Naive thymus-derived CD4-positive, alpha-beta T cell (primary cell): ENCODE measurements around the gene CNRIP1. TPM values are rescaled to one million over a fixed set of nuclear protein-coding genes. Genes with fewer than 3 reads are reported as not detected.

Source experiments
- ATAC-seq: fragments of 150-1000 bp; cut with Tn5 transposase; 2 replicates; pipeline ENCODE4 v1.10.0; 2021; ENCODE audit warnings: mild to moderate bottlenecking, moderate library complexity
- CTCF ChIA-PET: fragments of 350-600 bp; sonication (Branson Sonifier 250); formaldehyde crosslinking; loops from one replicate; lab custom pipeline; 2021; ENCODE audit warnings: antibody characterized with exemption; lab: Charles Lee
- POLR2A ChIA-PET: fragments of 350-600 bp; sonication (Branson Sonifier 250); formaldehyde crosslinking; loops from one replicate; lab custom pipeline; 2021; ENCODE audit warnings: antibody characterized with exemption, inconsistent platforms; lab: Charles Lee
- DNase-seq, 9 donors: peaks; one replicate each; pipeline versions ENCODE4 v3.0.0 to v3.0.0-alpha.2; 2020 to 2022; ENCODE audit warnings: mixed read lengths in 1 of 9
- H3K27ac ChIP-seq: one replicate; pipeline ENCODE4 v1.7.0; 2013; ENCODE audit warnings: mild to moderate bottlenecking, low read depth, low read length, moderate library complexity
- H3K27me3 ChIP-seq, 2 donors: one replicate each; pipeline ENCODE4 v1.7.0; 2013; ENCODE audit warnings: low read length in 2 of 2, mild to moderate bottlenecking in 2 of 2, moderate library complexity in 2 of 2; ENCODE audit not compliant: control insufficient read depth in 2 of 2, insufficient read depth in 2 of 2
- H3K36me3 ChIP-seq, 3 experiments: 1 replicate in 2 of 3; 2 replicates in 1 of 3; pipeline ENCODE4 v1.7.0; 2013; ENCODE audit warnings: low read length in 3 of 3, mild to moderate bottlenecking in 3 of 3, moderate library complexity in 1 of 3; ENCODE audit not compliant: insufficient read depth in 3 of 3, control insufficient read depth in 2 of 3
- H3K4me1 ChIP-seq, 2 donors: one replicate each; pipeline ENCODE4 v1.7.0; 2013; ENCODE audit warnings: low read length in 2 of 2, mild to moderate bottlenecking in 2 of 2, moderate library complexity in 1 of 2; ENCODE audit not compliant: control insufficient read depth in 2 of 2, insufficient read depth in 2 of 2
- H3K4me3 ChIP-seq: 2 replicates; pipeline ENCODE4 v1.7.0; 2013; ENCODE audit warnings: mild to moderate bottlenecking, low read length
- H3K9me3 ChIP-seq, 3 experiments: 1 replicate in 2 of 3; 2 replicates in 1 of 3; pipeline ENCODE4 v1.7.0; 2013; ENCODE audit warnings: low read length in 3 of 3; ENCODE audit not compliant: control insufficient read depth in 2 of 3
- H3K27ac Mint-ChIP-seq, 9 donors: one replicate each; pipeline ENCODE4 v1.8.0; 2020 to 2022; ENCODE audit warnings: mixed read lengths in 9 of 9, mild to moderate bottlenecking in 8 of 9, moderate library complexity in 5 of 9, inconsistent platforms in 2 of 9
- H3K27me3 Mint-ChIP-seq, 5 donors: one replicate each; pipeline ENCODE4 v1.8.0; 2021 to 2022; ENCODE audit warnings: mixed read lengths in 5 of 5, mild to moderate bottlenecking in 1 of 5
- H3K36me3 Mint-ChIP-seq, 5 donors: one replicate each; pipeline ENCODE4 v1.8.0; 2020 to 2022; ENCODE audit warnings: mixed read lengths in 5 of 5, mild to moderate bottlenecking in 3 of 5, inconsistent platforms in 1 of 5
- H3K4me1 Mint-ChIP-seq, 7 donors: one replicate each; pipeline ENCODE4 v1.8.0; 2020 to 2022; ENCODE audit warnings: mixed read lengths in 7 of 7, mild to moderate bottlenecking in 3 of 7, inconsistent platforms in 1 of 7
- H3K4me3 Mint-ChIP-seq, 10 donors: one replicate each; pipeline ENCODE4 v1.8.0; 2020 to 2022; ENCODE audit warnings: mild to moderate bottlenecking in 10 of 10, mixed read lengths in 10 of 10, moderate library complexity in 6 of 10, inconsistent platforms in 2 of 10
- H3K9me3 Mint-ChIP-seq, 11 donors: one replicate each; pipeline ENCODE4 v1.8.0; 2020 to 2022; ENCODE audit warnings: mixed read lengths in 11 of 11, mild to moderate bottlenecking in 4 of 11, inconsistent platforms in 1 of 11, moderate library complexity in 1 of 11
- intact Hi-C, 2 donors: fragments of 100-400 bp; cut with micrococcal nuclease; formaldehyde crosslinking; loops; one replicate each; pipeline ENCODE4 v1.15.1; 2023
- polyA plus RNA-seq, 2 donors: library from polyadenylated mRNA; unstranded; fragments of 300-500 nt; fragmentation: Illumina TruSeq; gene quantifications; one replicate each; pipeline ENCODE4 v1.2.3, GENCODE V29; 2021
- total RNA-seq, 6 experiments: library from RNA in 5 of 6; stranded (reverse) in 5 of 6; gene quantifications; 1 replicate in 5 of 6; 2 replicates in 1 of 6; pipeline ENCODE4 v1.2.3 and lab custom pipeline; 2021 to 2026

CNRIP1 gene
- total and polyA plus RNA-seq, 7 experiments from 2014 or later, result 0.19 to 0.78 (median 0.38) TPM; not detected in 4

DNA sequence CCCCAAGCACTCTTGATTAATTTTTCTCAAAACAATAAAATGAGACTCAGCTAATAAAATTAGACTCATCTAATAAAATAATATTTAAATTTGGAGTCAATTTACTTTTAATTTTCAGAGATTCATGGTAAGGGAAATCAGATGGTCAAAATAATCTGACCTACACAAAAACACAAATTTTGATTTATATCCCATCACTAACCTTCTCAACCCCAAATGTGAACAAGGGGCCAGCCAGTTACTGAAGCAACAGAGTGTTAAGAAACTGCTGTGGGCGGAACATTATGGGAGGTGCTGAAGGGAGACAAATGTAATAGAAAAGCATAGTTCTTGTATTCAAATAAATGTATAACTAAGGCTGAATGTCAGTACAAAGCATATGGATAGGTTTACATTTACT, 39.0 kb downstream of the CNRIP1 start:
- ChIA-PET POLR2A (no interaction called here), CTCF (interaction anchor here (1.2 to 1.3 kb wide), 2 partner anchors 84 to 159 kb away, joined by 5 read pairs; no protein-coding TSS in a partner anchor)
- peaks cover 0 to 4% (median 0%) of the 10 kb centered on the region in 7 donors for H3K4me1 Mint-ChIP-seq
- intact Hi-C loops, result loop anchor here in 1 of 2 donors (5.0 kb wide), 1 partner anchor 162 kb away; no protein-coding TSS in a partner anchor
- Histone ChIP-seq H3K4me3 (no peak overlapping the region), H3K4me1 (no peaks in the 10 kb centered on the region), H3K9me3 (no peaks in the 10 kb centered on the region), H3K27ac (no peak overlapping the region), H3K27me3 (no peaks in the 10 kb centered on the region), H3K36me3 (no peaks in the 10 kb centered on the region)
- H3K9me3 Mint-ChIP-seq, result no peaks in the 10 kb centered on the region
- no peak overlapping the region for H3K27ac Mint-ChIP-seq
- H3K36me3 Mint-ChIP-seq, result no peaks in the 10 kb centered on the region
- DNase-seq, result no peak
- no peak overlapping the region for H3K4me3 Mint-ChIP-seq
- H3K27me3 Mint-ChIP-seq, result peaks cover 9 to 41% (median 13%) of the 10 kb centered on the region in 5 donors
- no peak for ATAC-seq

DNA sequence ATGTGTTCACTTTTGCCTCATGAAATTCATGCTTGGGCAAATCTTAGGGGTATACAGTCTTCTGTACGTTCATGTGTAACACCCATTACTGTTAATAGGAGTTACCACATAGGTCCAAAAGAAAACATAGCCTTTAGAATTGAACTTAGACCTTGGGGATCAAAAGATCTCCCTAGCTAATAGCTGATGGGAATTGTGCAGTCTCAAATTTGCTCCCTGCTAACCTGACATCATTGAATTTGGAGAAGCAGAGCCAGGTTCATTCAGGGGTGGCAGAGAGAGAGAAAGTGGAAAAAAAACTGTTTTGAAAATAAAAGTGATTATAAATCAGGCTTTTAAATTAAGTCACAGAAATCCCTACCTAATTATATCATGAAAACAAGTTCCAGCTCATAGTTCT, 39.4 kb downstream of the CNRIP1 start:
- Histone ChIP-seq H3K4me1 (no peaks in the 10 kb centered on the region), H3K27me3 (no peaks in the 10 kb centered on the region), H3K27ac (no peak overlapping the region), H3K4me3 (no peak overlapping the region), H3K36me3 (no peaks in the 10 kb centered on the region), H3K9me3 (no peaks in the 10 kb centered on the region)
- ATAC-seq, result no peak
- CTCF ChIA-PET, result interaction anchor here (0.6 to 1.3 kb wide), 3 partner anchors 24 to 158 kb away, joined by 4 to 5 read pairs (median 5); no protein-coding TSS in a partner anchor
- peaks cover 0 to 4% (median 0%) of the 10 kb centered on the region in 7 donors for H3K4me1 Mint-ChIP-seq
- H3K9me3 Mint-ChIP-seq, result no peaks in the 10 kb centered on the region
- peaks cover 11 to 43% (median 14%) of the 10 kb centered on the region in 5 donors for H3K27me3 Mint-ChIP-seq
- POLR2A ChIA-PET, result no interaction called here
- intact Hi-C loops, result loop anchor here in 1 of 2 donors (5.0 kb wide), 1 partner anchor 162 kb away; no protein-coding TSS in a partner anchor
- H3K27ac Mint-ChIP-seq, result no peak overlapping the region
- H3K36me3 Mint-ChIP-seq, result no peaks in the 10 kb centered on the region
- H3K4me3 Mint-ChIP-seq, result no peak overlapping the region
- no peak for DNase-seq

DNA sequence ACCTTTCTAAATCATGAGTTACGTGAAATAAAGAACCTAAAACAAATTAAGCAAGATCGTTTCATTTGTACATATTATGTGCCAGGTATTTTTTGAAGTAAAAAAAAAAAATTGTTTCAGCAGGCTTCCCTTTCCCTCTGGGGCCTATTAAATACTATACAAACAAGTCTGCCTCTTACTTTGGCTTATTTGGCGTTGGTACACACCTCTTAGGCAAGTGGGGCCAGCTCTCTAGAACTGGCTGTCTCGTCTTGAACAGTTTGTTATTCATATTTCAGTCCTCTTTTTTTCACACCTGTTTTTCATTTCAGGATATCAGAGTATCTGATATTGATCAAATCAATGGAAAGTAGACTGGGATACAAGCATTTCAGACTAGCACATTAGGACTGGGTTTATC, 40.1 kb downstream of the CNRIP1 start:
- Mint-ChIP-seq H3K4me1 (peaks cover 0 to 4% (median 0%) of the 10 kb centered on the region in 7 donors), H3K9me3 (no peaks in the 10 kb centered on the region), H3K4me3 (no peak overlapping the region), H3K36me3 (no peaks in the 10 kb centered on the region), H3K27ac (no peak overlapping the region), H3K27me3 (peaks cover 11 to 43% (median 13%) of the 10 kb centered on the region in 5 donors)
- H3K27ac ChIP-seq, result no peak overlapping the region
- H3K4me1 ChIP-seq, result no peaks in the 10 kb centered on the region
- H3K4me3 ChIP-seq, result no peak overlapping the region
- DNase-seq (no peak), ATAC-seq (no peak)
- no peaks in the 10 kb centered on the region for H3K9me3 ChIP-seq
- intact Hi-C loops, result loop anchor here in 1 of 2 donors (5.0 kb wide), 1 partner anchor 163 kb away; no protein-coding TSS in a partner anchor
- H3K27me3 ChIP-seq, result no peaks in the 10 kb centered on the region
- H3K36me3 ChIP-seq, result no peaks in the 10 kb centered on the region
- ChIA-PET CTCF (interaction anchor here (0.6 to 1.3 kb wide), 5 partner anchors 23 to 158 kb away, joined by 3 to 5 read pairs (median 4); no protein-coding TSS in a partner anchor), POLR2A (no interaction called here)

DNA sequence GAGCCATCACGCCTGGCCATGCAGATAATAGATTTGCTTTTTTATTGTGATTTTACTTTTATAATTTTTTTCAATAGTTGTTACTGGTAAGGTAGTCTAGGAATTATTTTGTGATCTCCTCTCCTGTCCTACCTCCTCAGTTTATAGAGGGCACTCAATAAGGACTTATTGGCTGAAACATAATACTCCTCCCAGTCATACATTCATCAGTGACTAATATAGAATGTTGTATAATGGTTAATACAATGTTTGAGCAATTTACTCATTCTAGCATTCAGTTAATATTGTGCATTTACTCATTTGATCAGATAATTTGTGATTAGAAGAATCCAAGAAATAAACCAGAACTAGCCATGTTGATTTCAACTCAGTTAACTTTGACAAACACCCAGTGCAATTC, 41.6 kb downstream of the CNRIP1 start:
- ATAC-seq, result no peak
- H3K27me3 ChIP-seq, result no peaks in the 10 kb centered on the region
- ChIA-PET POLR2A (no interaction called here), CTCF (no interaction called here)
- Mint-ChIP-seq H3K4me3 (no peak overlapping the region), H3K27ac (no peak overlapping the region), H3K27me3 (peaks cover 7 to 51% (median 9%) of the 10 kb centered on the region in 5 donors), H3K4me1 (peaks cover 0 to 4% (median 0%) of the 10 kb centered on the region in 7 donors), H3K9me3 (no peaks in the 10 kb centered on the region), H3K36me3 (no peaks in the 10 kb centered on the region)
- no peaks in the 10 kb centered on the region for H3K36me3 ChIP-seq
- no peaks in the 10 kb centered on the region for H3K4me1 ChIP-seq
- H3K4me3 ChIP-seq, result no peak overlapping the region
- intact Hi-C loops, result no loop called here
- no peak for DNase-seq
- no peaks in the 10 kb centered on the region for H3K9me3 ChIP-seq
- no peak overlapping the region for H3K27ac ChIP-seq

DNA sequence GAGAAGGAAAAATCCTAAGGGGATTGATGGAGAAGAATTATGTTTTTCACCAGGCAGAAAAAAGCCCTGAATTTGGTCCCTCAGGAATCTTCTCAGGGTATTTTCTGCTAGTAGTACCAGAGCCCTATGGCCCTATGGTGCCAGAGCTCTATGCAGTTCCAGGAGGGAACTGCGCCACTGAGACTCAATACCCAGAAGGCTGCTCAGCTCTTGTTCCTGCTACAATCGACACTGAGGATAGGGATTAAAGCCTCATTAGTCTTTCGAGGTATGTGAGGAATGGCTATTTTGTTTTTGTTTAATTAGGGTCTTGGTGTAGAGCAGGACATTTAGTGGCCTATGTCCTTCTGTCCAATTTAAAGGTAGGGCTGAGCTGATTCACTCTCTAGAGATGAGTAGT, 45.7 kb downstream of the CNRIP1 start:
- H3K27ac ChIP-seq, result no peak overlapping the region
- H3K4me1 Mint-ChIP-seq, result no peaks in the 10 kb centered on the region
- no peaks in the 10 kb centered on the region for H3K9me3 ChIP-seq
- no peak overlapping the region for H3K4me3 ChIP-seq
- peaks cover 7 to 56% (median 13%) of the 10 kb centered on the region in 5 donors for H3K27me3 Mint-ChIP-seq
- ATAC-seq (no peak), DNase-seq (no peak)
- ChIA-PET CTCF (interaction anchor here (0.6 to 0.7 kb wide), 2 partner anchors 30 to 144 kb away, joined by 3 to 5 read pairs; no protein-coding TSS in a partner anchor), POLR2A (no interaction called here)
- no peaks in the 10 kb centered on the region for H3K36me3 Mint-ChIP-seq
- H3K27me3 ChIP-seq, result no peaks in the 10 kb centered on the region
- intact Hi-C loops, result no loop called here
- no peak overlapping the region for H3K27ac Mint-ChIP-seq
- H3K4me3 Mint-ChIP-seq, result no peak overlapping the region
- no peaks in the 10 kb centered on the region for H3K4me1 ChIP-seq
- no peaks in the 10 kb centered on the region for H3K36me3 ChIP-seq
- H3K9me3 Mint-ChIP-seq, result no peaks in the 10 kb centered on the region

DNA sequence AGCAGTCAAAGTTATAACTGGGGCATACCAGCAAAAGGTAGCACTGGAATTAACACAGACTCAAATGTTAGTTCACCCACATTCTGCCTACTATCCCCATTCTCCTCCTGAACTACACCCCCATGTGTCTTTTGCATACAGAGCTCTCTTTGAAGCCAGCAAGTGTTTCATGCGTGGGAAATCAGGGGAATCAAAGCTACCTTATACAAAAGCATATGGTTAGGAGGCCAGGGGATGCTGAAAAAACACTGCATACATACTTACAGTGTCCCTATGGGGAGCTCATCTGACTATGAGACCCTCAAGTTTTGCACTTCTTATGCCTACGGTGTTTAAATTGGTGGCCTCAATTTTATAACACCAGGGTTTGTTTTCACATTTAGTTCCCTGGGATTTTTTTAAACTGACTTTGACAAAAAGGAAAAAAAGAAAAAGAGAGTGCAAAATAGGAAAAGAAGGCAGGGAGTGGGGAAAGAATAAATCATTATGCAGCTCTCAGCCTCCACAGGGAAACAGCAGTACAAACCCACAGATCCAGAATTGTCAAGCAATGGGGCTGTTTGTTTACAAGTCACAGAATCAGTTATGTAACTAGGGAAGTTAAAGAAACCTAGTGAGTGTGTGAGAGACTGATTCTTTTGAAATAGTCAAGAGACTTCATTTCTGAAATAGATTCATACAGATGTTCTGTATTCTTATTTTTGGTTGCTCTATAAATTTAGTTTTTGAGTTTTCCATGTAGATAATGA, 47.3 kb downstream of the CNRIP1 start:
- Mint-ChIP-seq H3K27me3 (peaks cover 4 to 58% (median 10%) of the 10 kb centered on the region in 5 donors), H3K4me3 (no peak overlapping the region), H3K36me3 (no peaks in the 10 kb centered on the region), H3K4me1 (no peaks in the 10 kb centered on the region), H3K27ac (no peak overlapping the region), H3K9me3 (peaks cover 0 to 6% (median 0%) of the 10 kb centered on the region in 11 donors)
- Histone ChIP-seq H3K27ac (no peak overlapping the region), H3K27me3 (no peaks in the 10 kb centered on the region), H3K9me3 (no peaks in the 10 kb centered on the region), H3K36me3 (no peaks in the 10 kb centered on the region), H3K4me3 (no peak overlapping the region), H3K4me1 (no peaks in the 10 kb centered on the region)
- no peak for DNase-seq
- intact Hi-C loops, result no loop called here
- ATAC-seq, result peak; percentile 68
- ChIA-PET POLR2A (no interaction called here), CTCF (interaction anchor here (0.7 kb wide), 1 partner anchor 30 kb away, joined by 3 read pairs; no protein-coding TSS in a partner anchor)
